HG02623 (cell line): ENCODE results near the gene PIAS2.
"Not testable (repeated sequence)": the region's sequence is repeated elsewhere in the genome, so short reads cannot be mapped to it uniquely, and the experiment has no call there.

Source experiments
- ATAC-seq: cut with Tn5 transposase; IDR thresholded peaks from one replicate; pipeline ENCODE4 v1.9.1; 2021; ENCODE audit warnings: moderate library complexity; ENCODE audit not compliant: unreplicated experiment

The PIAS2 gene, protein sequence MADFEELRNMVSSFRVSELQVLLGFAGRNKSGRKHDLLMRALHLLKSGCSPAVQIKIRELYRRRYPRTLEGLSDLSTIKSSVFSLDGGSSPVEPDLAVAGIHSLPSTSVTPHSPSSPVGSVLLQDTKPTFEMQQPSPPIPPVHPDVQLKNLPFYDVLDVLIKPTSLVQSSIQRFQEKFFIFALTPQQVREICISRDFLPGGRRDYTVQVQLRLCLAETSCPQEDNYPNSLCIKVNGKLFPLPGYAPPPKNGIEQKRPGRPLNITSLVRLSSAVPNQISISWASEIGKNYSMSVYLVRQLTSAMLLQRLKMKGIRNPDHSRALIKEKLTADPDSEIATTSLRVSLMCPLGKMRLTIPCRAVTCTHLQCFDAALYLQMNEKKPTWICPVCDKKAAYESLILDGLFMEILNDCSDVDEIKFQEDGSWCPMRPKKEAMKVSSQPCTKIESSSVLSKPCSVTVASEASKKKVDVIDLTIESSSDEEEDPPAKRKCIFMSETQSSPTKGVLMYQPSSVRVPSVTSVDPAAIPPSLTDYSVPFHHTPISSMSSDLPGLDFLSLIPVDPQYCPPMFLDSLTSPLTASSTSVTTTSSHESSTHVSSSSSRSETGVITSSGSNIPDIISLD

DNA sequence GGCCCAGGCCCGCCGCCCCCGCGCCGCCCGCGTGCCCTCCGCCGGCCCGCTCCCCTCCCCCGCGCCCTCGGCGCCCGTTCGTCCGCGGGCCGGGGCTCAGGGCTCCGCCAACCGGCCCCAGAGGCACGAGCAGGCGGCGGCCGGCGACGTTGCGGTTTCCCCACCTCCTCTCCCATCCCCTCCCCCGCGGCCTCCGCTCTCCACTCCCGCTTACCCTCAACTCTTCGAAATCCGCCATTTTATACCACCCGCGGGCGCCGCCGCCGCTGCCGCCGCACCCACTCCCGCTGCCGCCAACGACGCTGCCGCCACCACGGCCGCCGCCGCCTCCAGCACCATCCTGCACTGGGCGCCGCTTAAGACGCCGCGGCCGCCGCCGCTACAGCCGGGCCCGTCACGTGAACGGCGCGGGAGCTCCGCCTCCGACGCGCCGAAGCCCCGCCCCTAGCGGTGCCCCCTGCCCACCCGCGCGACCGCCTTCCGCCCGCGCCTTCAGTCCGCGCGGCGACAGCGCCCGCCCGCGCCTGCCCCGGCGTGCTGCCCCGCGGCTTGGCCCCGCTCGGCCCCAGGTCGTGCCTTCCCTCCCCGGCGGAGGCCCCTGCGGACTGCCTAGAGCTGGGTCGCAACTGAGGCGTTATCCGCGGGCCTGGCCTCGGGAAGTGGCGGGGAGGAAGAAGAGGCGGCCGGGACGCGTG, at the start of gene PIAS2, which contains the start of gene KATNAL2:
TSS of gene PIAS2 (minus strand) at position 400 of the 695 bp plus-strand sequence. CDS start at position 238, 162 bp downstream.
TSS of gene KATNAL2 (plus strand) at position 495 of the 695 bp plus-strand sequence. CDS start 29,271 bp downstream, outside the sequence.
- ATAC-seq = peak; percentile 85

- ATAC-seq = not testable (repeated sequence)
Measured at GRCh38 chr18:46966266-46966665, 49.0 kb upstream of the PIAS2 start.

GRCh38 chr18:46964579-46965293, 47.4 kb upstream of the PIAS2 start:
- not testable (repeated sequence) for ATAC-seq

- not testable (repeated sequence) for ATAC-seq
Measured at GRCh38 chr18:46963656-46964578, 46.6 kb upstream of the PIAS2 start.

DNA sequence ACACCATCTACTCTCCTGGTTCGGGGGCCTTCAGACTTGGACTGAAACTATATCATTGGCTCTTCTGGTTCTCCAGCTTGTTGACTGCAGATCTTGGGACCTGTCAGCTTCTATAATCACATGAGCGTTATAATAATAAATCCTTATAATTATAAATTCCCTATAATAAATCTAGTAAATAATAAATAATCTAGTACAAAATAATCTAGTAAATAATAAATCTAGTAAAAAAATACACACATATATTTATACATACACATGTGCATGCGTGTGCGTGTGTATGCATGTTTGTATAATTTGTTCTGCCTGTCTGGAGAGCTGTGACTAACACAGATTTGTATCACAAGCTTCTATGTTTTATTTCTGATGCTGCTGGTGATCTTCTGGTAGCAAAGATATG, 40.9 kb upstream of the PIAS2 start:
- no peak for ATAC-seq

- ATAC-seq = no peak
Measured at GRCh38 chr18:46953195-46953594, 35.9 kb upstream of the PIAS2 start.

DNA sequence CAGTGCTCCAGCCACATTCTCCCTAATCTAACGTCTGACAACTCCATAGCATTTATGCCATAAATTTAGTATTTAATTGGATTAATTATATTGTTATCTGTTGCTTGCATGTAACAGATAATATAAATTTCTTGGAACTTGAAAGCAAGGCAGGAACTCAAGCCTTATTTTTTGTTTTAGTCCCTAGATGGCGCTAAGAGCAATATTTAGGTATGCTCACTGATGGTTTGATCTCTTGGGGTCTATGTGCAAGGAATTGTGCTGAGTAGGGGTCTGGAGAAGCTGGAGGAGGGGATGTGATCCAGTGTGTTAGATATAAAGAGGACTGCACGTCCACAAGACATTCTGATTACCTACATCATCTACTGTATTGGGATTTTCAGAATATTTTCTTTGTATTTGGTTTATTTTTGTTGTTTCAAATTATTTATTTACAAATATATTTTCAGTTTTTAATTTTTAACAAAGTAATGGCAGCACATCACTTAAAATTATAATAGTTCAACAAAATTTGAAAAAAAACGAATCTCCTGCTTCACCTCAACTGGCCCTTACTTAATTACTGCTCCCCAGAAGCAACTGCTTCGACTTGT, 32.9 kb upstream of the PIAS2 start:
- ATAC-seq = no peak

DNA sequence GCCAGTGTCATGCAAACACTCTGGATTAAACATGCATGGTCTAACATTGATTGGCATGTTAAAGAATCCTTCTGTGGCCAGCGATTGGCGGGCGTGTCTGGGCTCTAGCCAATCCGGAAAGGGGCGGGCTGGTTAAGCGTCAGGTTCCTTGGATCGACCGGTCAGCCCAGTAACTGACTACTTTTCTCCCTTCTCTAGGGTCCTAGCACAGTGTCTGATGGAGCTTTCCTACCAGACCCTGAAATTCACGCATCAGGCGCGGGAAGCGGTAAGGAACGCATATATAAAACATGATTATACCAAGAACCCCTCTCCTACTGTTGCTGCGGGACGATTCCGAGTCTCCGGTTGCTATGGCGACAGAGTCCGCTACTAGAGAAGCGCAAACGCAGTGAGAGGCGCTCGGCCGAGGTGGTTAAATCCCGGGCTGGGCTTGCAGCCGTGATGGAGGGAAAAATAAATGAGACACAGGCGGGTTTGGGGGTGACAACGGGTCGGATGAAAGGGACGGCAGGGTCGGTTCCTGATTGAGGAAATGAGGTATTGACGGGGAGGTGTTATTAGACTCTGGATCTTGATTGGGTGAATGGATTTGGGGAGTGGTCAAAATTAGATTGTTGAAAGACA, 29.5 kb upstream of the PIAS2 start:
- ATAC-seq = peak; percentile 96

DNA sequence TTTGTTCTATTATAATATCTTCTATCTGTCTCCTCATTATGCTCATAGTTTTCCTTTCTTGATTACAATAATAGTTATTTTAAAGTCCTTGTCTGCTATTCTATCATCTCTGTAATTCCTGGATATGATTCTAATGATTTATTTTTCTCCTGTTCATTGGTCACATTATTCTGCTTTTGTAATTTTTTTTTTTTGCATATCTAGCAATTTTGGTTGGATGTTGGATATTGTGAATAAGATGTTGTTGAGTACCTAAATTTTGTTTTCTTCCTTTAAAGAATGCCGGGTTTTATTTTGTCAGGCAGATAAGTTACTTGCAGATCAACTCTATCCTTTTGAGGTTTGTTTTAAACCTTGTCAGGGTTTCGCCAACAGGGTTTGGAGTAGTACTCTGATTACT, 25.3 kb upstream of the PIAS2 start:
- no peak for ATAC-seq

DNA sequence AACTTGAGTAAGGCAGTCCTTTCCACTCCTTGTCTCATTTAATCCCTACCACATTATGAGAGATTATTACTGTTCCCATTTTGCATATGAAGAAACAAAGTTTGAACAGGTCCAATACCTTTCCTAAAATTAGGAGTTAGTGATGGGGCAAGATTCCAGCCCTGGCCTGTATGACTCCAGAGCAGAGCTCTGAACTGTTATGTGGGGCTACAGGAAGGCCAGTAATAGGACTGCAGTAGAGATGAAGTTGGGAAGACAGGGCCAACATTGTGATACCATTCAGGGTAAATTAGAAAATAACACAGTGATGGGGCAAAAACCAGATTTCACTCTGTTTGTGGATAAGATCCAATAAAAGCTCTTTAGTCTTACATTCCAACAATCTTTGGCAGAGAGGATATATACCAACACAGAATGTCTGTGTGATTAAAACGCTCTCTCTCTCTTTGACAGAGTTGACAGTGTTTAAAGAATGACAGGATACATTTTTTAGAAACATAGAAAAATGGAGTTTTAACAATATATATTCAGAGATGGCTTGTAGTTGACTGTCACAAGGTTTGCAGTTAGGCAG, 22.8 kb upstream of the PIAS2 start:
- ATAC-seq = no peak

DNA sequence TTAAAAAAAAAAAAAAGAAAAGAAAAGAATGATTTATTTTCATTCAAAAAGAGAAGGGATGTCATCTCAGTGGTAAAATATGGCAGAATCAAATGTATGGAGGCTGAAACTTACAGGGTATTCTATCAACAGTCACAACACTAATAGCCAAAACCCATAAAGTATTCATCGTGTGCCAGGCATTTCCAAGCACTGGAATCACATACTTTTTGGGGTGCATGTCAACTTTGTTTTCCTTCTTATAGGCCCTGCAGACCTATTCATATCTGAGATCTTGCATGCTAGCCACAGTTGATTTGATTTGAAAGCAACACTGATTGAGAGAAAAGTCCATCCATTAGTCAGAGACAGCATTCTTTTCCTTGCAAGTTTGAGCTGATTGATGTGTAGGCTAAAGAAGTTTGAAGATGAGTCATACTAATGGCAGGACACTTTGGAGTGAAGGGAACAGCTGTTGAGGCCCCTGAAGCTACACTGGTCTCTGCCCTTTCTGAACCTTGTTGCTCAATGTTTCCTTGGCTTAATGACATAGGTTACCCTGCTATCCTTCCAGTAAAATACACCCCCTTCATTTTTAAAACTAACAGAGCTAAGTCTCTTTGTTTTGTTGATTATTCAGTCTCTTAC, 22.1 kb upstream of the PIAS2 start:
- ATAC-seq = no peak

DNA sequence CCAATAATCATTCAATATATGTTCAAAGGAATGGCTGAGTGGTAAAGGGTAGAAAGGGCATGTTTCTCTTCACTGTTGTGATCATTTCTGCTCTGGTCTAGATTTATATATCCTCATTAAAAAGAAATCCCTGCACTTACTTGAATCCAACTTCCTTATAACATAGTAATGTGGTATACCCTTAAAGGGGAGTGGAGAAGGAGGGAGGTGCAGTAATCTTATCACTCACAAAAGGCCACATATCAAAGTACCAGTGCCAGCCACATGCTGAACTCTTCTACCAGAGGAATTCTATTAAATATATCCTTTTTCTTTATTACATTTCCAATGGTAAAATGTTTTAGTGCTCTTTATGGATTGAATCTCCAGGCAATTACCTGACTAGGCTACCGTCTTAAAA, 3.3 kb upstream of the PIAS2 start:
- ATAC-seq = no peak

DNA sequence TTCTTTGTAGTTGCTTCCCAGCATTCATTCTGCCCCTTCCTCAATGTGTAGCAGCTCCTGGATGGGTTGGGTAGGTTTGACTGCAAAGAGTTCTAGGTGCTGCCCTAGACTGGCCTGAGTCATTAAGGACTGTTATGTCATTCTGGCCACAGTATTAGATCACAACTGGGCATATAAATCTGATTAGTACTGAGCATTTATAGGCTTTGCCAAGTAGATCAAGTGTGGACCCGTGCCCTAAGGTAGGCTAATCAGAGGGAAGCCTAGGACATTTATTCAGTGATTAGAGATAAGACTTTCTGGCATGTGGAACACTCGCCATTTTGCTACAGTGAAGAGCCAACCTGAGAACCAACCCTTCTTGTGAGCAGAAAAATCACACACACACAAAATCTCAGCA, 2.8 kb upstream of the PIAS2 start:
- ATAC-seq = no peak

DNA sequence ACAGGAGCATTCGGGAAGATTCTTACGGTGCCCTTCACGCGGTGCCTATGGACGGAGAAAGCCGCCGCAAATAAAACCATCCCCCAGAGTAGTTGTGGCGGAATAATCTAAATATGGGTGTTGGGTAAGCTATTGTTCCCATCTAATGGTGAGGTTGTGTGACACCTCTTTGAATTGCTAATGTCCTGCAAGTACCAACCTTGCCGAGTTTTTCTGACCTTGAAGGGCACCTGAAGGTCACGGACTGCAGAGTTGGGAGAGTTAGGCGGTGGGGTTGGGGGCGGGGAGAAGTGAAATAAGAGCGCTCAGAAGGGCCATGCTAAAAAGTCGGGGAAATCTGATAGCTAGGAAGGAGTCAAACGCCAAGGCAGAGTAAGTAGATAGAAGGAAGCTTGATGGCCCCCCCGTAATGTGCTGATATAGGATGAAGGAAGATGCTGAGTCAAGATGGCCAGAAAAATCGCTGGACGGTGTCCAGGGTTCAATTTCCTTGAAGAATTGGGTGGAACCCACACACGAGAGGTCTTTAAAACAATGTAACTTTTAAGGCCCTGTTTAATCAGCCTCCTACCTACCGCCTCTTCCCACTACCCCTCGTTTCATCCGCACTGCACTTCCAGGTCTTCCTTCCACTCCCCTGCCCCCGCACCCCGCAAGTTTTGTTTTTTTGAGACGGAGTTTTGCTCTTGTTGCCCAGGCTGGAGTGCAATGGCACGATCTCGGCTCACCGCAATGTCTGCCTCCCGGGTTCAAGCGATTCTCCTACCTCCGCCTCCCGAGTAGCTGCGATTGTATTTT, 695 bp upstream of the PIAS2 start:
- ATAC-seq = peak; percentile 11

DNA sequence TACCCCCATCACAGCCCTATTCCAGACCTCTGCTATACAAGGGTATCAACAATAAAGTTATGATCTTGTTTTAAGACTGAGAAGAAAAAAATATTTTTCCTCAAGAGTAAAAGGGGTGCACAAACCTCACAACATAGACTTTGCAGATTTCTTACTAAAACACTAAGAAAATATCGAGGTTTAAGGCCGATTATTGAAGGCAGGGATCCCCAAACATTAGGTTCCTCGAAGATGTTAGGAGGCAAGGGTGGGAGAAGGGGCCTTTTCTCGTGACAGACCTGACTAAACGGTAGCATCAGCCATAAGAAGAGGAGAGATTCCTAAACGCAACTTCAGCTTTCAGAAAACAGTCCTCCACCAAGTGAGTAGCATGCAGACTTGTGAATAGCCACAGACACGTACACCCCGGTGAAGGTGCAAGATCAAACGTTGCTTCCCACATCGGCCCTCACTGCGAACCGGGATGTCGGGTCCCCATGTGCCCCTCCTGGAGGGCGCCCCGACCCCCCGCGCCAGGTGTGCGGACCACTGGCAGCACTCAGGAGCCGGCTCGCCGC, 678 bp downstream of the PIAS2 start:
- peak; percentile 27 for ATAC-seq

DNA sequence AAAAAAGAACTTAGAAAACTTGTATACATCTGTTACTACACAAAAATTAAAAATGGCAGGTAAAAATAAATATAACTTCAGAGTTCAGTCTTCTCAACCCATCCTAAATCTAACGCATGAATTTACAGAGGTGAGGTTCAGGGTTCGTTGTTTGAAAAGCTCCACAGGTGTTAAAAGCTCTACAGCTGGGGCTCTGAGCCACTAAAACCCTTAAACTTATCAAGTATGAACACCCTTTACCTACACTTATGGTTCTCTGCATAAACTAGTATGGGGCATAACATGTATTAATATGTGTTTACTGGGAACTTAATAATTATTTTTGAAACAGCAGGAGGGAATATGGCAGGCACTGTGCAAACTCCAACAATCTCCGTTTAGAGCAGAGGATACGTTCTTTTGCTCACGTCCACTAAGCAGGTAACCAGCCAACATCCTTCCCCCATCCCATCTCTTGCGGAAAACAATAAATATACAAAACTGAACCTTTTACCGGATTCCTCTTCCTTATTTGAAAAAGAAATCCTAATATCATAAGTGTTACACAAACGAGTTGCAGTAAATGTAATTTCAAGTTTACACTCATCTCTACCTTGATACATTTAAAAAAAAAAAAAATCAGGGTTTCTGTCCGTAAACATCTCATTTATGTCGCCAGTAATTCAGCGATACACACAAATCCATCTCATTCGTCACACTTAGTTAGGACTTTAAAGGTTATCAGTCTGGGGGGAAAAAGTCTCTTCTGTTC, 1.3 kb downstream of the PIAS2 start:
- no peak for ATAC-seq
